Natural killer cell treated with Interleukin-12 subunit alpha and Interleukin-12 subunit beta and Interleukin-15 and Interleukin-18, amount 100 ng/mL, for 72 hours (primary cell): Measurements from ENCODE around the gene TET2. TPM values are rescaled to one million over a fixed set of nuclear protein-coding genes. Genes with fewer than 3 reads are reported as not detected.

Experiments used
- ATAC-seq, 2 donors: fragments of 150-1000 bp; cut with Tn5 transposase in 1 of 2; sonication (Bioruptor Pico), chemical (Tn5 transposase) in 1 of 2; 2 replicates each; pipeline ENCODE4 v1.10.0; 2021
- DNase-seq: peaks from one replicate; pipeline ENCODE4 v3.0.0; 2022; ENCODE audit warnings: low spot score
- H3K27ac Mint-ChIP-seq, 2 donors: 1 replicate in 1 of 2; 2 replicates in 1 of 2; pipeline ENCODE4 v1.8.0; 2022; ENCODE audit warnings: mixed read lengths in 2 of 2, mild to moderate bottlenecking in 1 of 2, moderate library complexity in 1 of 2
- H3K27me3 Mint-ChIP-seq, 2 donors: 1 replicate in 1 of 2; 2 replicates in 1 of 2; pipeline ENCODE4 v1.8.0; 2022; ENCODE audit warnings: mixed read lengths in 2 of 2
- H3K36me3 Mint-ChIP-seq: one replicate; pipeline ENCODE4 v1.8.0; 2022; ENCODE audit warnings: mixed read lengths
- H3K4me1 Mint-ChIP-seq, 2 donors: 1 replicate in 1 of 2; 2 replicates in 1 of 2; pipeline ENCODE4 v1.8.0; 2022; ENCODE audit warnings: low read depth in 2 of 2, mixed read lengths in 2 of 2, mild to moderate bottlenecking in 1 of 2
- H3K4me3 Mint-ChIP-seq: one replicate; pipeline ENCODE4 v1.8.0; 2022; ENCODE audit warnings: mixed read lengths
- H3K9me3 Mint-ChIP-seq: 2 replicates; pipeline ENCODE4 v1.8.0; 2022; ENCODE audit warnings: mixed read lengths
- total RNA-seq, 2 donors: library from RNA; stranded (reverse); gene quantifications; one replicate each; pipeline ENCODE4 v1.2.3, GENCODE V29; 2022

The TET2 gene
- total RNA-seq, 2 donors from 2014 or later = 39.2 to 44.7 TPM

DNA sequence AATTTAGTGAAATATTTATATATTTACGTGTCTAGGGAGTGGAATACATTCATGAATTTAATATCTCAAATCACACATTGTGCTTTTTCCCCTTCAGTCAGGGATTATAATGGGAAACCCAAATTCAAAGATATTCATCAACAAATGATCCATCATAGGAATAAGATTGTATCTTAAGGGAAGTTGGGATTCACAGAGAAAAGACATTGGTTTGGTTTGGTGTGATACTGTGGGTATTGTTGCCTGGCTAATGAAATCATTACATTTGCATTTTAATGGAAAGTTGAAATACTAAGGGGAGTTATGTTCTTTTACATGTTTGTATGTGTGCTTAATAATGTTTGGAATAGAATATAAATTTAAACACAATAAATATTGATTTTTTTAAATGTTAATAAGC lies 1.7 kb downstream of the TET2 start:
- Mint-ChIP-seq H3K4me1 (peaks cover 39 to 46% of the 10 kb centered on the region in 2 donors), H3K9me3 (no peaks in the 10 kb centered on the region), H3K27me3 (no peaks in the 10 kb centered on the region), H3K36me3 (peaks cover 15% of the 10 kb centered on the region), H3K27ac (peak overlapping the region; percentile 99 to 100), H3K4me3 (peak overlapping the region; percentile 98)
- DNase-seq (no peak), ATAC-seq (no peak)

DNA sequence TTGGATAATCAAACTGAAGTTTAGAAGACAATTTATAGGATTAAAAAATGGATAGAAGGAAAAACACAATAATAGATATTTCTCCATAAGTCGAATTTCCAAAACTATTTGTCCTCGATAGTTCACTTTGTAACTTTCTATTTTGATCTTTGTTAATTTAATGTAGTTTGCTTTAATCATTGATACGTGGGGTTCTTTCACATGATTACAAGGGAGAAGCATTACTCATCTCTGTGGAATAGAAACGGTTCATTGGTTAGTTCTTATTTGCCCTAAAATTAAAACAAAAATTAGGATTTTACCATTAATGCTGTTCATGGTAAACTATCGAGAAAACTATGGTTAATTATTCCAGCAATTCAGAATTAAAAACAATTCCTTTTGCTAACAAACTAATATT lies 2.1 kb downstream of the TET2 start:
- peaks cover 39 to 46% of the 10 kb centered on the region in 2 donors for H3K4me1 Mint-ChIP-seq
- H3K4me3 Mint-ChIP-seq = peak overlapping the region; percentile 98
- no peaks in the 10 kb centered on the region for H3K27me3 Mint-ChIP-seq
- ATAC-seq (no peak), DNase-seq (no peak)
- H3K36me3 Mint-ChIP-seq = peaks cover 15% of the 10 kb centered on the region
- no peaks in the 10 kb centered on the region for H3K9me3 Mint-ChIP-seq
- H3K27ac Mint-ChIP-seq = peak overlapping the region in 1 of 2 donors; percentile 43

DNA sequence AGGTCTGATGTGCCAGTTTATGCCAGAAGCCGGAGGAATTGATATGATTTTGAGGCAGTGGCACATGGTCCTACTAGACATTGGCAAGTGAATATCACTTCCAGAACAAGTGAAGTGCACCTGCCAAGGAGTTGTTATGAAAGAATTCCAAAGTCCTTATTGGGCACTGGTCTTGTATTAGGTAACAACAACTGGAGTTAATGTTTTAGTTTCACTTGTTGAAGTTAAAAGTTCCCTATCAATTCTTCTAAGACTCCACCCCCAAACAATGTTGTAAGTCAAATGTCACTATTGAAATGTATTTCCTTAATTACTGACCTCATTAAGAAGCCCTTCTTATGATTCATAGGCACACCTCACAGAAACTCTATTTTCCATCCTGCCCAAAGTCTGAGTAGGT lies 3.1 kb downstream of the TET2 start:
- Mint-ChIP-seq H3K9me3 (no peaks in the 10 kb centered on the region), H3K4me1 (peaks cover 45 to 54% of the 10 kb centered on the region in 2 donors), H3K27me3 (no peaks in the 10 kb centered on the region), H3K4me3 (peak overlapping the region; percentile 98), H3K27ac (peak overlapping the region in 1 of 2 donors; percentile 43), H3K36me3 (peaks cover 15% of the 10 kb centered on the region)
- ATAC-seq (no peak), DNase-seq (no peak)

DNA sequence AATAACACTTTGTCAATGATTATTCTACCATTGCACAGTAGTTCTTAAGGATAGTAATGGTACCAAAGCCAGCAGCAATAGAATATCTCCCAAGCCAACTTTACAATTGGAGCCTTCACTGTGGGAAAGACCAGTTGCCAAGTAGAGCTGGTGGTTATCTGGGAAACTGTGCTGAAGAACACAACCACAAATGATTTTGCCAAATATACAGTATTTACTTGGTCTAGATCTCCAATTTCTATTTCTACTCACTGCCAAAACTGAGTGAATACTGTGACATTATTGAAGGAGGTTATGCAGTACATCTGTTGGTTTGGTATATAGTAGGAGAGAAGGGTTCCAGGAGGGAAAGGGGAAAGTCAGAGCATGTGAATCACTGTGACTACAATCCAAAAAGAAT lies 3.8 kb downstream of the TET2 start:
- H3K27me3 Mint-ChIP-seq = no peaks in the 10 kb centered on the region
- ATAC-seq = no peak
- H3K9me3 Mint-ChIP-seq = no peaks in the 10 kb centered on the region
- no peak overlapping the region for H3K4me3 Mint-ChIP-seq
- DNase-seq = no peak
- H3K27ac Mint-ChIP-seq = no peak overlapping the region
- peaks cover 15% of the 10 kb centered on the region for H3K36me3 Mint-ChIP-seq
- peaks cover 47 to 56% of the 10 kb centered on the region in 2 donors for H3K4me1 Mint-ChIP-seq

DNA sequence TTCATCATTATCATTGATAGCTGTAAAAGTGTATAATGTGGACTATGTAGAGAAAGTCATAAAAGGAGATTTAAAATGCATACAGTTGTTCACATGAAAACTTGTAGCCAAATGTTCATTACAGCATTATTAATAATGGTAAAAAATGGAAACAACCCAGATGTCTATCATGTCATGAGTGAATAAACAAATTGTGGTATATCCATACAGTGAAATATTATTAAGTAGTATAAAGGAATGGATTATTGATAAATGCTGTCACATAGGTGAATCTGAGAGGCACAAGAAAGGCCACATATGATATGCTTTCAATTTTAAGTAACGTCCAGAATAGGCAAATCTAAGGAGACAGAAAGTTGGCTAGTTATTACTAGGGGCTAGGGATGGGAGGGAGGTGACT lies 7.1 kb downstream of the TET2 start:
- Mint-ChIP-seq H3K4me1 (peaks cover 37 to 46% of the 10 kb centered on the region in 2 donors), H3K27ac (peak overlapping the region in 1 of 2 donors; percentile 9), H3K4me3 (no peak overlapping the region), H3K36me3 (no peaks in the 10 kb centered on the region), H3K27me3 (no peaks in the 10 kb centered on the region), H3K9me3 (no peaks in the 10 kb centered on the region)
- DNase-seq = no peak
- no peak for ATAC-seq

DNA sequence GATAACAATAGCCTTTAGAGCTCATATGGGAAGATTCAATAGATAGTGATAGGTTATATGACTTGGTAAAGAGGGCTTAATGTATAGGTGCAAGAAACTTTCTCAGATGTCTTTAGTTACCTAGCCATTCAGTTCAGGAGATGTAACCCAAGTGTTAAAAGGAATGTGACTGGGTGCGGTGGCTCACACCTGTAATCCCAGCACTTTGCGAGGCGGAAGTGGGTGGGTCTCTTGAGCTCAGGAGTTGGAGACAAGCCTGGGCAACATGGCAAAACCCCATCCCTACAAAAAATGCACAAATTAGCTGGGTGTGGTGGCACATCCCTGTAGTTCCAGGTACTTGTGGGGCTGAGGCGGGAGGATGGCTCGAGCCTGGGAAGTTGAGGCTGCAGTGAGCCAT lies 7.9 kb downstream of the TET2 start:
- no peaks in the 10 kb centered on the region for H3K9me3 Mint-ChIP-seq
- ATAC-seq = no peak
- peaks cover 36 to 42% of the 10 kb centered on the region in 2 donors for H3K4me1 Mint-ChIP-seq
- H3K36me3 Mint-ChIP-seq = no peaks in the 10 kb centered on the region
- DNase-seq = no peak
- no peaks in the 10 kb centered on the region for H3K27me3 Mint-ChIP-seq
- H3K4me3 Mint-ChIP-seq = no peak overlapping the region
- peak overlapping the region in 1 of 2 donors; percentile 9 for H3K27ac Mint-ChIP-seq

DNA sequence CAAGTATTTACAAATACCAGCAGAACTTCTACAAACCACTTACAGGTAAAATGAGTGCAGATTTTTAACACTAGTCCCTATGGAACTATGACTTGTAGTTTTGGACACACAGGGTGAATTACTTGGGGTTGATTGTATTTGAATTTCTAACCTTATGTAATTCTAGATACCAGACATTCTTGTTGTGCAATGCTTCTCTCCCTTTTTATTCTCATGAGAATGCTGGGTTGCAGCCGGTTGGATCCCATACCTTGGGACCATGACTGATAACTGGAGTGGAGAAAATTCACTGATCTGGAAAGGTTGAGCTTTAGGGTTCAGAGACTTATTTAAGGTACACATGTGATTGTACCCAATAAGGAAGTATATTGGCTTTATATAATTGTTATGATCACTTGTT lies 8.8 kb downstream of the TET2 start:
- Mint-ChIP-seq H3K4me1 (peaks cover 34 to 40% of the 10 kb centered on the region in 2 donors), H3K9me3 (no peaks in the 10 kb centered on the region), H3K27me3 (no peaks in the 10 kb centered on the region), H3K36me3 (no peaks in the 10 kb centered on the region), H3K4me3 (no peak overlapping the region), H3K27ac (no peak overlapping the region)
- ATAC-seq (no peak), DNase-seq (no peak)

DNA sequence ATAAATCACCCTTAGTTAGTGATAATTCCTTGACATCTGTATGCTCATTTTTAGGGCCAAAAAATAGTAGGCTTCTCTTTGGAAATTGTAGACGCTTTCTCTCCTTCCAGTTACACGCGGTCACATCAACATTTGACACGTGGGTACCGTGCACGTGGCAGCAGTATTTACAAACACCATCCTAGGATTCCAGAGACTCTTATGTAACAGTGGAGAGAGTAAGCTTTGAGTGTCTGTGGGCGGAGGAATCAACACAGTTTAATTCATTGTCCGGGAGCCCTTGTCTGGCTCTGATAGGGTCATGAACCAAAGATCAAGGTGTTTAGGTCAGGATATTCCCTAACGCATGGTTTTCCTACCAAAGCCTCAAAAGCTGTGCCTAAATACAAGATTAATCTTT lies 12.2 kb downstream of the TET2 start:
- DNase-seq (no peak), ATAC-seq (no peak)
- no peak overlapping the region for H3K4me3 Mint-ChIP-seq
- H3K27me3 Mint-ChIP-seq = no peaks in the 10 kb centered on the region
- H3K4me1 Mint-ChIP-seq = peaks cover 41 to 42% of the 10 kb centered on the region in 2 donors
- H3K27ac Mint-ChIP-seq = no peak overlapping the region
- no peaks in the 10 kb centered on the region for H3K36me3 Mint-ChIP-seq
- no peaks in the 10 kb centered on the region for H3K9me3 Mint-ChIP-seq

DNA sequence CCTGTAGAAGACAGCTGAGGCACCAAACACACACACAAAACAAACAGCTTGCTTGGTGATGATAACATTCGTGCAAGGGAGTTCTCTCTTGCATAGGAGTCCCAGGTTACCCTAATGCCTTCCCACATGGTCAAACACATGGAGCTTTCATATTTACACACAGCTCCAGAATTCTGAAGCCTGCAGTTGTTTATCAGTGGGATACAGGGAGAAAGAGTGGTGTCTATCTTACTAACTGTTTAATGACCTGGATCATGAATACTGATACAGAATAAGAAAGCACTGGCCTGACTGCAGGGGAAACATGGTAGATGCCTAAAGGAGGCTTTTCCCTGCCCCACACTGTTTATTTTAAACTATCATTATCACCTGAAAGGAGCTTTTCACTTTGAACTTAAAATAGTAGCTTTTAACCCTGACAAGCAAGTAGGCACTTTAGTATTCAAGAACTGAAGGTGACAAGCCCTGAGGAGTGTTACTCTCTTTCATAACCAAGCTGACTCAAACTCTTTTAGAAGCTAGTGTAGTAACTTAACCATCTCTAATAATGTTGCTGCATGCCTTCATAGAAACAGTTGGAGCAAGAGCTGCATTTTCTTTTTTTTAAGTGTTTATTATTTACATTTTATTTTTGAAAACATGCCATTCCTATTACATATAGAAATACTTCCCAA lies 15.6 kb downstream of the TET2 start:
- H3K4me1 Mint-ChIP-seq = peaks cover 30 to 33% of the 10 kb centered on the region in 2 donors
- peak overlapping the region in 1 of 2 donors; percentile 16 for H3K27ac Mint-ChIP-seq
- no peak for ATAC-seq

DNA sequence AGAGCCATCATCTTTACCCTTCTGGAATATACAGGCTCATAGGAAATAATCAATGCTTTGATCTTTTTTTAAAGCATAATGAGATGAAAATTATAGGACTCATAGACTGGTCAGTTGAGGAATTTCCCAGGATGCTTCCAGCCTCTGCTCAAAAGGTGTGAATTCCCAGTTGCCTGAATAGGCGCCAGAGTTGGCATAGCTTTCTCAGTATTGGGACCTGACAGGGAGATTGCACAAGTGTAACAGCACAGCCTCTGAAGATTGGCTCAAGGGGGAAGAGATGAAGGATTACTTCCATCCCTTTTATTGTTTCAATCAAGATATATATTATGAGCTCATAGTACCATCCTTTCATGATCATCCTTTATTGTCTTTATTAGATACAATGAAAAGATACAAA lies 17.9 kb downstream of the TET2 start:
- Mint-ChIP-seq H3K9me3 (peaks cover 4% of the 10 kb centered on the region), H3K27me3 (no peaks in the 10 kb centered on the region), H3K4me3 (no peak overlapping the region), H3K27ac (no peak overlapping the region), H3K4me1 (peaks cover 38 to 39% of the 10 kb centered on the region in 2 donors), H3K36me3 (no peaks in the 10 kb centered on the region)
- DNase-seq (no peak), ATAC-seq (no peak)

More for the DNA sequence above, 15.6 kb downstream of the TET2 start:
- no peak overlapping the region for H3K4me3 Mint-ChIP-seq
- DNase-seq = no peak
- H3K27me3 Mint-ChIP-seq = no peaks in the 10 kb centered on the region
- H3K9me3 Mint-ChIP-seq = no peaks in the 10 kb centered on the region
- no peaks in the 10 kb centered on the region for H3K36me3 Mint-ChIP-seq

DNA sequence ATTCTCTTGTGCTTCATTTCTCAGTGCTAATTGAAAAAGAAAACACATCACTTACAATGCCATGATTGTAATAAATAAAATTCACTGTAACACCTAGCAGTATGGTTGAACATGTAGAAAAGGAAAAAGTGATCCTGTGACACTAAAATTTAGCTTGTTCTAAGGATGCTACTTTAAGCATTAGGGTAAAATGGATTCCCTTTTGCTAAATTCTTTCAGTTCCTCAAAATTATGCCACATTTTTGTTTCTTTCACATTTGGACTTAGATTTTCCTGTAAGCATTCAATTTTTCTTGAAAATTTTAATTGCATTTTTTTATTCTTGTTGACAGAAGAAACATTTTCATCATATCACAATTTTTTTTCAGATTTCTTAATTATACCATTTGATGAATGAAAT lies 19.4 kb downstream of the TET2 start:
- no peak overlapping the region for H3K4me3 Mint-ChIP-seq
- DNase-seq (no peak), ATAC-seq (no peak)
- no peak overlapping the region for H3K27ac Mint-ChIP-seq
- peaks cover 4% of the 10 kb centered on the region for H3K9me3 Mint-ChIP-seq
- H3K4me1 Mint-ChIP-seq = peaks cover 43 to 44% of the 10 kb centered on the region in 2 donors
- H3K27me3 Mint-ChIP-seq = no peaks in the 10 kb centered on the region
- H3K36me3 Mint-ChIP-seq = peaks cover 4% of the 10 kb centered on the region

DNA sequence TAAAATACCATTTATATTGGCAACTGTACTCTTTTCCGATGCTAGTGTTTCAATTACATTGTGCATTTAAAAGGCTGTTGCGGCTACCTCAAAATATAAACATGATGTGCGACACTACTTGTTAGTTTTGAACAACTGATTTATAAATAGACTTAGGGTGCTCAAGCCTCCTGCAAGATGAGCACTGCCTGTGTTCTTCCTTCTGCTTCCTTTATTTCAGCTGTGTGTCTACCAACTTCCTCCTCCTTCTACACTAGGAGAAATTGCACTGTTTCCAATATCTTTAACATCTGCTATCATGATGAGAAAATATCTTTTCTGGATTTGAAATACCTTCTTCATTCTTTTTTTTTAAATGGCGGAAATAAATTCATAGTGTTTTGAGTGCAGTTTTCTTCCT lies 24.0 kb downstream of the TET2 start:
- Mint-ChIP-seq H3K27ac (no peak overlapping the region), H3K4me3 (no peak overlapping the region), H3K27me3 (no peaks in the 10 kb centered on the region), H3K36me3 (peaks cover 12% of the 10 kb centered on the region), H3K9me3 (peaks cover 4% of the 10 kb centered on the region), H3K4me1 (peaks cover 22 to 28% of the 10 kb centered on the region in 2 donors)
- ATAC-seq (no peak), DNase-seq (no peak)

DNA sequence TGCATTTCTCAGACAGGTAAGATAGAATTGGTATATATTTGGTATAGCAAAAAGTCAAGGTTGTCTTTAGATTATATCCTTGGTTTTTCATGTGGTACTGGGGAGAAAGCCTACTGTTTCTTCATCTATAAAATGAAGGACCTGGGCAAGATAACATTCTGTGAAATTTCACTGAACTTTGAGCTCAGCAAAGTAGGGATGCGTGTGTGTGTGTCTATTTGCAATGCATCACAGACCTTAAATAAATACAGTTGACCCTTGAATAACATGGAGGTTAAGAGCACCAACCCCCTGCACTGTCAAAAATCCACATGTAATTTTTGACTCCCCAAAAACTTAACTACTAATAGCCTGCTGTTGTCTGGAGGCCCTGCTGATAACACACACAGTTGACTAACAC lies 25.2 kb downstream of the TET2 start:
- ATAC-seq = no peak
- no peak overlapping the region for H3K27ac Mint-ChIP-seq
- peaks cover 22 to 34% of the 10 kb centered on the region in 2 donors for H3K4me1 Mint-ChIP-seq
- H3K27me3 Mint-ChIP-seq = no peaks in the 10 kb centered on the region
- no peak for DNase-seq
- peaks cover 17% of the 10 kb centered on the region for H3K36me3 Mint-ChIP-seq
- H3K9me3 Mint-ChIP-seq = peaks cover 4% of the 10 kb centered on the region
- H3K4me3 Mint-ChIP-seq = no peak overlapping the region

DNA sequence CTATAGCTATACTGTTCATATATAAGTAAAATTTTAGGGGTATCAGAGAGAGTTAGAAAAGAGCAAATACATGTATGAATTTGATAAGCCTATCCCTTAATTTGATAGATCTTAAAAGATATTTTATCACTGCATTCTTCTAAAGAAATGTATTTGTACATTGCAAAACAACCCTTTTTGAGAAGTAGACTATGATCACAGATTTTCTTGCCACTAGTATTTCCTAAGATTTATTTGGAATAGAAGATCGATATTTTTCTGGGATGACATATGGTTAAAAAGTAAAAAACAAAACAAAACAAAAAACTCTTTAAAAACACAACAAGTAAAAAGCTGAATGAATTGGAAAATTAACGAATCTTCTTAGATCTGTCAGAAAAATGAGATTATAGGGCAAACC lies 27.4 kb downstream of the TET2 start:
- H3K27ac Mint-ChIP-seq = no peak overlapping the region
- ATAC-seq = no peak
- DNase-seq = no peak
- peaks cover 4% of the 10 kb centered on the region for H3K9me3 Mint-ChIP-seq
- peaks cover 17% of the 10 kb centered on the region for H3K36me3 Mint-ChIP-seq
- peaks cover 21 to 24% of the 10 kb centered on the region in 2 donors for H3K4me1 Mint-ChIP-seq
- H3K4me3 Mint-ChIP-seq = no peak overlapping the region
- H3K27me3 Mint-ChIP-seq = no peaks in the 10 kb centered on the region
